GM18505 (cell line): ENCODE results near the gene DROSHA.
"Not testable (repeated sequence)": the region's sequence is repeated elsewhere in the genome, so short reads cannot be mapped to it uniquely, and the experiment has no call there.

Experiments used
- ATAC-seq: cut with Tn5 transposase; IDR thresholded peaks from one replicate; pipeline ENCODE4 v1.9.1; 2021; ENCODE audit not compliant: unreplicated experiment
- POLR2A ChIP-seq: IDR thresholded peaks from 4 replicates; pipeline ENCODE4 v1.6.1; 2011; ENCODE audit warnings: borderline replicate concordance; ENCODE audit not compliant: insufficient read depth, insufficient read length; ENCODE audit errors: extremely low read depth

The DROSHA gene

GRCh38 chr5:31554552-31554951 is 22.7 kb upstream of the DROSHA start:
- no peak for TF ChIP-seq POLR2A
- no peak for ATAC-seq

GRCh38 chr5:31553863-31554262 is 22.0 kb upstream of the DROSHA start:
- no peak for ATAC-seq
- TF ChIP-seq POLR2A, result no peak

- TF ChIP-seq POLR2A, result no peak
- ATAC-seq, result no peak
Measured at GRCh38 chr5:31551878-31552277, 20.0 kb upstream of the DROSHA start.

- ATAC-seq, result not testable (repeated sequence)
Measured at GRCh38 chr5:31549114-31549513, 17.2 kb upstream of the DROSHA start.

GRCh38 chr5:31537851-31538250 is 6.0 kb upstream of the DROSHA start:
- no peak for ATAC-seq
- TF ChIP-seq POLR2A, result no peak

GRCh38 chr5:31537349-31537748 is 5.5 kb upstream of the DROSHA start:
- no peak for ATAC-seq

GRCh38 chr5:31536873-31537272 is 5.0 kb upstream of the DROSHA start:
- ATAC-seq, result no peak
- no peak for TF ChIP-seq POLR2A

More at GRCh38 chr5:31537349-31537748, 5.5 kb upstream of the DROSHA start:
- no peak for TF ChIP-seq POLR2A

GRCh38 chr5:31534527-31535046 is 2.7 kb upstream of the DROSHA start:
- TF ChIP-seq POLR2A, result no peak
- ATAC-seq, result no peak

- peak; percentile 34 for ATAC-seq
Measured at GRCh38 chr5:31531543-31531887, 378 bp downstream of the DROSHA start.

GRCh38 chr5:31530541-31531265 is 1.2 kb downstream of the DROSHA start:
- no peak for ATAC-seq
- TF ChIP-seq POLR2A, result no peak

More at GRCh38 chr5:31531543-31531887, 378 bp downstream of the DROSHA start:
- TF ChIP-seq POLR2A, result no peak

GRCh38 chr5:31523041-31523440 is 8.9 kb downstream of the DROSHA start:
- no peak for ATAC-seq
- no peak for TF ChIP-seq POLR2A

GRCh38 chr5:31516802-31517201 is 15.1 kb downstream of the DROSHA start:
- TF ChIP-seq POLR2A, result no peak
- no peak for ATAC-seq

GRCh38 chr5:31511305-31511704 is 20.6 kb downstream of the DROSHA start:
- ATAC-seq, result no peak
- no peak for TF ChIP-seq POLR2A

GRCh38 chr5:31504529-31504928 is 27.4 kb downstream of the DROSHA start:
- ATAC-seq, result no peak
- no peak for TF ChIP-seq POLR2A
